Inflammatory macrophage (primary cell): ENCODE data around the gene CDADC1.
A peak's percentile ranks its signal among the peaks of the same experiment; 100 is the strongest.
"Not testable (repeated sequence)": the region's sequence is repeated elsewhere in the genome, so short reads cannot be mapped to it uniquely, and the experiment has no call there.

Experiments
- DNase-seq, 2 donors: peaks; one replicate each; pipeline ENCODE4 v3.0.0-alpha.2; 2020 to 2022

CDADC1 gene

GRCh38 chr13:49238621-49239020 lies 9.1 kb upstream of the CDADC1 start:
- no peak for DNase-seq

DNA sequence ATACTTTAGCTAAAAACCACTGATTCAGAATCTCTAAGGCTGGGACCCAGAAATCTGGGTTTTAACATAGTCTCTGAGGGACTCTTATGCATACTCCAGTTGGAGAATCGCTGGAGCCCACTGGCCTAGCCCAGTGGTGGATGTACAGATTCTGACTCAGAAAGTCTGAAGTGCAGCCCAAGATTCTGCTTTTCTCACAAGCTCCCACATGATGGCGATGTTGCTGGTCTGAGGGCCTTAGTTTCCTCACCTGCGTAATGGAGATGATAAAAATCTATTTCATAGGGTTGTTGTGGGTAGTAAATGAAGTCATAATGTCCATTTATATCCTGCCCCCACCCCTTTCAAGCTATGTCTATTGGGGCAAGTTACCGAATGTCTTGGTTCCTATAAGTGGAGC lies 7.7 kb upstream of the CDADC1 start:
- peak; percentile 30 to 44 for DNase-seq

- no peak for DNase-seq
These were observed 6.4 kb upstream of the CDADC1 start for GRCh38 chr13:49241296-49241695.

DNA sequence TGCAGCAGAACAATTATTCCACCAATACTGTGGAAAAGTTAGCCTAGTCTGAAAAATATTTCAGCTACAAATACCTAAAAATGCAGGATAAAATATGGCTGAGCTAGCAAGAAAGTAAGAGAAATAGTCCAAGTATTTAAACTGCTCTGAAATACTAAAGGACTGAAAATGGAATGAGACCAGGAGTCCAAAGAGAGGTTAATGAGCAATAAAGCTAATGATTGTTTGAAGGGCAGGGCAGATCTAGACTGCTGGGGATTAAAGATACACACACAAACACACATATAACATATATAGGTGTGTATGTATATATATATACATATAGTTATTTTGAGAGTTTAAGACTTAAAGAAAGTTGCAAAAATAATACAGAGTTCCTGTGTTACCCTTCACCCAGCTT lies 2.6 kb upstream of the CDADC1 start:
- DNase-seq = no peak

DNA sequence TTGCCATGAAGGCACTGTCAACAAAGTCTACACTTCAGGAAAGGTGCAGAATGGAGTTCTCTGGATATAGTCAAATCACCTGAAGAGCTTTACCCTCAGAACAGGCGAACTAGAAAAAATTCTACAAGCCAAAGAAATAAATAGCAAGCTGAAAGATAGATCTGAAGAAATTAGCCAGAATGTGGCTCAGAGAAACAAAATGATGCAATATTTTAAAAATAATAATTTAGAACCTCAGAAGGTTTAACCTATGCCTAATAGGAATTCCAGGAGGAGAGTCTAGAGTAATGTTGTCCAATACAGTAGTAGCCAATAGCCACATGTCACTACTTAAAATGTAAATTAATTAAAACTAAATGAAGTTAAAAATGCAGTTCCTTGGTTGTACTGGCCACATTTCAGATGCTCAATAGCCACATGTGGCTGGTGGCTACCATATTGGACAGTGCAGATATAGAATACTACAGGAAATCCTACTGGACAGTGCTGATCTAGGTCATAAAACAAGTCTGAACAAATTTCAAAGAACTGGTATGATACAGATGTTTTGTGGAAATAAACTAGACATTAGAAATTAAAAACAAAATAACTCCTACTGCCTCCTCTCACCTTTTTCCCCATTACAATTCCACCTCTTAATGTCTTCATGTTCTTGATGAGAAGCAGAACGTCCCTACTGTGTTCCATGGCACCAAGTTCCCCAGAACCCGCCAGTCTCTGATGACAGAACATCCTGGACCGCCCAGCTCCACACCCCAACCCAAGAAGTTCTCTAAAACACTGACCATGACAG lies 679 bp upstream of the CDADC1 start:
- peak in 1 of 2 donors; percentile 83 for DNase-seq

DNA sequence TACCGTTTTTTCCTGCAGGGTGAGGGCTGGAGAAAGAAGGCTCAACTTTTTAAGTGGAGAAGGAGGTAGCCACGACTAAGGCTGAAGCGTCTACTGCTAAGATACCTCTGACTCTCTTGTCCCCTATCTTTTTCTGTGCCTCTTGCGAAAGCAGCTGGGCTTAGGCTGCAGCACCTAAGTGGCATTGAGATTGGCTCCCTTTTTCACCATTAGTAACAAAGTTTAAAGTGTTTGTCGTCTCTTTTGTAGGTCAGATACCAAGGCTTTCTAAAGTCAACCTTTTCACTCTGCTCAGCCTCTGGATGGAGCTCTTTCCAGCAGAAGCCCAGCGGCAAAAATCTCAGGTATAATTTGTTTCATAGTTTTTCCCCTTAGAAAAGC lies 887 bp downstream of the CDADC1 start:
- DNase-seq = no peak

- DNase-seq = no peak
These were observed 3.6 kb downstream of the CDADC1 start for GRCh38 chr13:49251326-49251725.

DNA sequence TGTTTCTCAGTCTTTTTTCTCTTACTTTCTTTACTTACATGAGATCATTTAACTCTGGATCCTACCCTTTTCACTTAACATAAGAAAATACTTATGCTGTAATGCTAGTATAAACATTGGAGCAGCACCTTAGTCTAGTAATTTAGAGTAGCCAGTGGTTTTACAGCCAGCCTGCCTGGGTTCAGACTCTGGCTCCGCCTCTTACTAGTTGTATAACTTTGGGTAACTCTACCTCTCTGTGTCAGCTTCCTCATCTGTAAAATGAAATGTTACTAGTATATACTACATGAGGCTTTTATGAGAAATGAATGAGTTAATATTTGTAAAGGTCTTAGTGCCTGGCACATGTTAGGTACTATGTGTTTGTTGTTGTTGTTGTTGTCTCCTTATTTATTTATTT lies 5.6 kb downstream of the CDADC1 start:
- DNase-seq = no peak

- no peak for DNase-seq
These were observed 6.3 kb downstream of the CDADC1 start for GRCh38 chr13:49254007-49254406.

DNA sequence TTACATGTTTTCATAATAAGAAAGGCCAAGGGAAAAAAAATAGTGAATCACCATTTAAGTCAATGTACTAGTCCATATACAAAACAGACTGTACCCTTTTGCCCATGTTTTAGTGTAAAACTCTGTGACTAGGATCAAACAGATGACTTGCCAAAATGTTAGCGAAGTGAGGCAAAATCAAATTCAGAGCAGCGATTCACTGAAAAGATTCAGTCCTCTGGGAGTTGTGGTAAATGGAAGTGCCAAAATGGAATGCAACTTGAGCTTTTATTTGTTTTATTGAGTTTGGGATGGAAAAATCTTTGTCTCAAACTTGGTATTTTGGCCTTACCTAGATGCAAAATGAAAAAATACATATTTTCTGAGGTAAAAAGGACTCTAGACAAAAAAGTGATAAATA lies 9.1 kb downstream of the CDADC1 start:
- DNase-seq = no peak

DNA sequence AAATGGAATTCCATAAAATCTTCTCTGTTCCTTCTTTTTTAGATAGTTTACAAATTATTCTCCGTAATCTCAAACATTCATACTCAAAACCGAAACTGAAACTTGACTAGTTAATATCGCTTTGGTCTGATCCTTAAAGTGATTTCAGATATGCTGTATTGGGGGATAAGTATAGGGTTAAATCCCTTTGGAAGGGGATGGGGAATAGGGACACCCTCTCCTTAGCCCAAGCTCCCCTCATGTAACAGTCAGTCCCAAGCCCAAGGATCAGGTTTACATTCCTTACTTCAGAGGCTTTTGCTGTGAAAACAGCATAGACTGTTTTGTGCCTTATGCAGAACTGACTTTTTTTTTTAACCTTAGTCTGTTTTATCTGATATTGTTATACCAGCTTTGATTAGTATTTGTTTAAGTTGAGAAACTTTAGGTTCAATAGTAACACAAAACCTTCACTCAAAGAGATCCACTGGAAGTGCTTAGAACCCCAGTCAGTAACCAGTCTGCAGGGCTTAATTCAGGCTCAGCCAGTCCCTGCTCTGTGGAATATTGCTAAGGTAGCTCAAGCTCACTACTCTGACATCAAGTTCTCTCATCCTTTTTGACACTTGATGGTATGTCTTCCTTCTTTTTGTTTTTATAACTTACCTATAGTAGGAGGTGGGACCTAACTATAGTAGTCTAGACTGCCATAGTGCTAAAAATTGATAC lies 10.5 kb downstream of the CDADC1 start:
- DNase-seq = no peak

- no peak for DNase-seq
These were observed 11.9 kb downstream of the CDADC1 start for GRCh38 chr13:49259586-49259985.

DNA sequence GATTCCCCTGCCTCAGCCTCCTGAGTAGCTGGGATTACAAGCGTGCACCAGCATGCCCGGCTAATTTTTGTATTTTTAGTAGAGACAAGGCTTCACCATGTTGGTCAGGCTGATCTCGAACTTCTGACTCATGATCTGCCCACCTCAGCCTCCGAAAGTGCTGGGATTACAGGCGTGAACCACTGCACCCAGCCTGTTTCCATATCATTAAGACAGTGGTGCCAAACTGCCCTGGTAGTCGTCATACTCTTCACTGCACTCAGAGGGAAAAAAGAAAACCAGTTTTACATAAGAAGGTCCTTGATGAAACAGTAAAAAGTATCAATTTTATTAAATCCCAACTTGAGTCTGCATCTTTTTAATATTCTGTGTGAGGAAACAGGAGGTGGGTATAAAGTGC lies 14.9 kb downstream of the CDADC1 start:
- no peak for DNase-seq

- DNase-seq = no peak
These were observed 18.1 kb downstream of the CDADC1 start for GRCh38 chr13:49265822-49266221.

- DNase-seq = no peak
These were observed 23.5 kb downstream of the CDADC1 start for GRCh38 chr13:49271264-49271663.

DNA sequence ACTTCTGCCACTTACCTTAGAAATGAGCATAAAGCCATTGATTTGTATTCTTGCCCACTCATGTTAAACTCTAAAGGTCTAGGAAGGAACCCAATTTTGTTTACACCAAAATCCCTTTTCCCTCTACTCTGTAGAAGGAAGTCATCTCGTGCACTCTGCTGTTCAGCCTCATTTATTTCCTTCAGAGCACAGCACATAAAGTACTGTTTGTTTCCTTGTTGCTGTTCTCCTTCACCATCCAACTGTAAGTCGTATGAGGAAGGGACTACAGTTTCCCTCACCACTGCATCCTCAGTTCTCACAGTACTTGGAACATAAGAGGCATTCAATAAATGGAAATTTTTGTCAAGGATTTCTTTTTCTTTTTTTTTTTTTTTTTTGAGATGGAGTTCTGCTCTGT lies 24.6 kb downstream of the CDADC1 start:
- no peak for DNase-seq

- DNase-seq = no peak
These were observed 30.5 kb downstream of the CDADC1 start for GRCh38 chr13:49278211-49278610.

DNA sequence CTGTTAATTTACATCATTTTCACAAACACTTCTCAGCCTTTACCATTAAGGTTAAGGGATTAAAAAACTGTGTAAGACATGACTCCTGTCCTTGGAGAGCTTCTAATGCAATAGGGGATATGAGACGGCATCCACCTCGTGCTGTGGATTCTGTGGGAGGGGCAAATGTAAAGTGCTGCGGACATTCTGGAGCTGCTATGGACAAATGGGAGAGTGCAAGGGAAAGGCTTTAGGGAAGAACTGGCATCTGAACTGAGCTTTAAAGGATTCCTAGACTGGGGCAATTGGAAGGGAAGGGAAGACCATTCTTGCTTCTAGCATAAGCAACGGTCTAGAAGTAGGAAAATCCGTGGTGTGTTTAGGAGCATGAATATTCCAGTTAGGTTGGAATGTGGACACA lies 31.4 kb downstream of the CDADC1 start:
- DNase-seq = no peak

- DNase-seq = no peak
These were observed 32.2 kb downstream of the CDADC1 start for GRCh38 chr13:49279885-49280284.

DNA sequence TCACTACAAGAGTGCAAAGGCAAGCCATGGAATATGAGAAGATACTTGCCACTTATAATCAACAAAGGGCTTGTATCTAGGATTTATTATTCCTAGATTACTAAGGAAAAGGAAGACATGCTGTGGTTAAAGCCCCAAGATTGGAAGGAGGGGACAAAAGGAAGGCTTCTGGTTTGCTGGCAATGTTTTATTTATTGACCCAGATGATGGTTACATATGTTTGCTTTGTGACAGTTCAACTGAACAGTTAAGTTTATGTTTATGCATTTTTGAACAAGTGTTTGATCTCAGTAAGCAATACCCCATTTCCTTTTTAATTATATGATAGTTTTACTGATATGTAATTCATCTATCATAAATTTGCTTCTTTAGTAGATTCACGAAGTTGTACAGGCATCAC lies 40.3 kb downstream of the CDADC1 start:
- no peak for DNase-seq

DNA sequence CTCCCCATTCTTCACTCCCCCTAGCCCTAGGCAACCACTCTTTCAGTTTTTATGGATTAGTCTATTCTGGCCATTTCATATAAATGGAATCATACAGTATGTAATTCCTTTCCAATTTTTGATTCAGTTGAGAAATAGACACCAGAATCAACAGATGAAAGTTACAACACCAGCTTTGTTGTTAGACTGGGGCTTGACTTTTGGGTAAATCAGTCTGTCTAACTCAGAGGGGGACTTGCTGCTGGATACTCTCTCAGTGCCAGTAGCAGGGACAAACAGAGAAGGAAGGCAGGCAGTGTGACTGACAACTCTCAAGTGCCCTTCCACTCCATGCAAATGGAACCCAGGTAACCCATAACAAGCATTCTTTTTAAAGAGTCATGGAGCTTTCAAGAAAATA lies 40.7 kb downstream of the CDADC1 start:
- DNase-seq = no peak

DNA sequence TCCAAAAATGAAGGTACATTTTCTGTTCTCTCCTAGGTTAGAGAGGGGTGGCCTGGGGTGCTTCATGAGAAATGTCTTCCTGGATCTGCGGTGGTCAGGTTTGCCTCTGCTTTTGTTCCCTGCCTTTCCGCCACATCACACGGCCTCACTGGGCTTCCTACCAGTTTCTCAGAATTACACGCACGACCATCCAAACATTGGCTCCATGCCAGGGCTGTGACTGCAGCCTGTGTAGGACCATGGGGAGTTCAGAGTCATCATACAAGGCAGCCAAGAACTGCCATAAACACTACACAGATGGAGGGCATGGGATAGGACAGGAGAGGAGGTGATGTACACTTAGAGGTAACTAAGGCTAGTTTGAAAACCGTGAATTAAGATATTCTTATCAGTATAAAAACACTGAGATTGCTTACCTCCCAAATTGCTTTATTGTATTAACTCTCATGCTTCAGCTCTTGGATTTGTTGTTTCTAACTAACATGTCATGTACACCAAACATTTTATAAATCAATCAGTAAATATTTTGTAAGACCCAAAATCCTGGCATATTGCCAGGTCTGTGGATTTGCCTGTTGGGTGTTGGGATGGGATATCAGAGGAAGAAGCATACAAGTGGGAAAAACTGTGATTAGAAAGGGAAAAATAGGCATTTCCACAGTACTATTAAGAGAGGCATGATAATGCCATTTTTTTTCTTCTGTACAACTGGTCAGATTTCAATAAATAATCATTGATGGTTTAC lies 45.2 kb downstream of the CDADC1 start:
- DNase-seq = no peak

DNA sequence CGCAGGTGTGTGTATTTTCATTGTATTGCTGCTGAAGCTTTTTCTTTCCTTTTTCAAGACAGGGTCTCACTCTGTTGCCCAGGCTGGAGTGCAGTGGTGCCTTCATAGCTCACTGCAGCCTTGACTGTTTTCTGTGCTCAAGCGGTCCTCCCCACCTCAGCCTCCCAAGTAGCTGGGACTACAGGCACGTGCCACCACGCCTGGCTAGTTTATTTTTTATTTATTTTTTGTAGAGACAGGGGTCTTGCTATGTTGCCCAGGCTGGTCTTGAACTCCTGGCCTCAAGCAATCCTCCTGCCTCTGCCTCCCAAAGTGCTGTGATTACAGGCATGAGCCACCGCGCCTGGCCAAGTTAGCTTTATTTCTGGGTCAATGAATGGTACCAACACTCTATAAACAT lies 47.0 kb downstream of the CDADC1 start:
- not testable (repeated sequence) for DNase-seq

GRCh38 chr13:49295244-49295643 lies 47.5 kb downstream of the CDADC1 start:
- DNase-seq = no peak
